ENCODE data around the gene CHST15. TPM values are rescaled to one million over a fixed set of nuclear protein-coding genes. Genes with fewer than 3 reads are reported as not detected.

CHST15 gene
- total RNA-seq, 1 experiment from 2014 or later = not detected

- no peak for DNase-seq (ENCODE audit: low spot score)
- in situ Hi-C loops (cut with HindIII; ENCODE audit: low sequenced_read_pairs) = no loop called here
Observed at GRCh38 chr10:124072106-124072505, 21.3 kb downstream of the CHST15 start.

GRCh38 chr10:124071141-124071540 lies 22.3 kb downstream of the CHST15 start:
- in situ Hi-C loops (cut with HindIII; ENCODE audit: low sequenced_read_pairs) = no loop called here
- DNase-seq (ENCODE audit: low spot score) = no peak

- DNase-seq (ENCODE audit: low spot score) = no peak
- in situ Hi-C loops (cut with HindIII; ENCODE audit: low sequenced_read_pairs) = no loop called here
Observed at GRCh38 chr10:124070666-124071065, 22.7 kb downstream of the CHST15 start.

GRCh38 chr10:124069341-124070264 lies 23.8 kb downstream of the CHST15 start:
- in situ Hi-C loops (cut with HindIII; ENCODE audit: low sequenced_read_pairs) = no loop called here
- no peak for DNase-seq (ENCODE audit: low spot score)

GRCh38 chr10:124068929-124069328 lies 24.5 kb downstream of the CHST15 start:
- DNase-seq (ENCODE audit: low spot score) = no peak

GRCh38 chr10:124067825-124068400 lies 25.5 kb downstream of the CHST15 start:
- DNase-seq (ENCODE audit: low spot score) = no peak
- in situ Hi-C loops (cut with HindIII; ENCODE audit: low sequenced_read_pairs) = no loop called here

More at GRCh38 chr10:124068929-124069328, 24.5 kb downstream of the CHST15 start:
- in situ Hi-C loops (cut with HindIII; ENCODE audit: low sequenced_read_pairs) = no loop called here

GRCh38 chr10:124066781-124067714 lies 26.4 kb downstream of the CHST15 start:
- in situ Hi-C loops (cut with HindIII; ENCODE audit: low sequenced_read_pairs) = no loop called here
- DNase-seq (ENCODE audit: low spot score) = no peak

GRCh38 chr10:124066126-124066700 lies 27.2 kb downstream of the CHST15 start:
- no peak for DNase-seq (ENCODE audit: low spot score)
- in situ Hi-C loops (cut with HindIII; ENCODE audit: low sequenced_read_pairs) = no loop called here

- DNase-seq (ENCODE audit: low spot score) = no peak
- in situ Hi-C loops (cut with HindIII; ENCODE audit: low sequenced_read_pairs) = no loop called here
Observed at GRCh38 chr10:124065382-124066125, 27.8 kb downstream of the CHST15 start.

- no peak for DNase-seq (ENCODE audit: low spot score)
- in situ Hi-C loops (cut with HindIII; ENCODE audit: low sequenced_read_pairs) = no loop called here
Observed at GRCh38 chr10:124064676-124065075, 28.7 kb downstream of the CHST15 start.

GRCh38 chr10:124063750-124064603 lies 29.4 kb downstream of the CHST15 start:
- DNase-seq (ENCODE audit: low spot score) = no peak
- in situ Hi-C loops (cut with HindIII; ENCODE audit: low sequenced_read_pairs) = no loop called here

GRCh38 chr10:124062390-124062789 lies 31.0 kb downstream of the CHST15 start:
- no peak for DNase-seq (ENCODE audit: low spot score)
- in situ Hi-C loops (cut with HindIII; ENCODE audit: low sequenced_read_pairs) = no loop called here

GRCh38 chr10:124061030-124061429 lies 32.4 kb downstream of the CHST15 start:
- DNase-seq (ENCODE audit: low spot score) = no peak
- in situ Hi-C loops (cut with HindIII; ENCODE audit: low sequenced_read_pairs) = no loop called here

- no peak for DNase-seq (ENCODE audit: low spot score)
- in situ Hi-C loops (cut with HindIII; ENCODE audit: low sequenced_read_pairs) = no loop called here
Observed at GRCh38 chr10:124060148-124060720, 33.2 kb downstream of the CHST15 start.

GRCh38 chr10:124059551-124059950 lies 33.8 kb downstream of the CHST15 start:
- no peak for DNase-seq (ENCODE audit: low spot score)
- in situ Hi-C loops (cut with HindIII; ENCODE audit: low sequenced_read_pairs) = no loop called here

- in situ Hi-C loops (cut with HindIII; ENCODE audit: low sequenced_read_pairs) = no loop called here
- no peak for DNase-seq (ENCODE audit: low spot score)
Observed at GRCh38 chr10:124058346-124059003, 34.9 kb downstream of the CHST15 start.

GRCh38 chr10:124057601-124058000 lies 35.8 kb downstream of the CHST15 start:
- DNase-seq (ENCODE audit: low spot score) = no peak
- in situ Hi-C loops (cut with HindIII; ENCODE audit: low sequenced_read_pairs) = no loop called here
